Measurements from ENCODE around the gene HMX2. TPM values are rescaled to one million over a fixed set of nuclear protein-coding genes. Genes with fewer than 3 reads are reported as not detected.

The HMX2 gene
- total RNA-seq, 1 experiment from 2014 or later = not detected

- TF ChIP-seq YY1 (IDR thresholded peaks at IDR 0.05; ENCODE audit: extremely low read depth, insufficient replicate concordance, low read depth, low read length) (no peak), JUND (IDR thresholded peaks at IDR 0.05) (no peak), POLR2A (IDR thresholded peaks at IDR 0.05; ENCODE audit: borderline replicate concordance, extremely low read depth, insufficient read depth, insufficient read length) (no peak), EZH2 (IDR thresholded peaks at IDR 0.05) (no peak)
Measured at GRCh38 chr10:123183724-123184123, 35.8 kb downstream of the HMX2 start (continued).

DNA sequence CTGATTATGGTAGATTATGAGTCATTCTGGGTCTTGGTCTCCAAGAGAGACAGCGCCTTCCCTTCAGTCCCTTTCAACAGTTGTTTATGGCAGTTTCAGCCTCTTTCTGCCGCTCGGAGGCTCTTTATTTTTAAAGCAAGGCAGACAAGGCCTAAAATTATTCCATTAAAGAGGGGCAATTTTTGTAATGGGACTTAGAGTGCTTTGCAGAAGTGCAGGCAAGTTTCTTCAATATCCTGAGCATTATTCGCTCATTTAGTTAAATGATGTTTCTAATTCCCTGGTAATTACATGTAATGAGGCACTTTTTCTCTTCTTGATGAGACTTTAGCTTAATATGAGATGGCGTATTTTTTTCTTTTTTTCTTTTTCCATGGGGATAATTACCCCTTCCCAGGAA, 39.8 kb downstream of the HMX2 start:
- H3K27me3 ChIP-seq (ENCODE audit: insufficient read depth, low read length) = no peaks in the 10 kb centered on the region
- no peak overlapping the region for H3K4me2 ChIP-seq (ENCODE audit: low read length)
- H3K9ac ChIP-seq (ENCODE audit: low read length) = no peak overlapping the region
- ChIA-PET CTCF (no interaction called here), POLR2A (no interaction called here), RAD21 (ENCODE audit: low non-redundant PET in 1 of 2, low total read pairs in 2 of 2, uncharacterized antibody in 2 of 2, unreplicated experiment in 2 of 2) (no interaction called here)
- H3K4me1 ChIP-seq (ENCODE audit: control insufficient read depth in 1 of 2, insufficient read depth in 2 of 2, low read length in 2 of 2) = no peaks in the 10 kb centered on the region
- H3K9me3 ChIP-seq (ENCODE audit: control insufficient read depth in 1 of 2, insufficient read depth in 1 of 2, low read depth in 1 of 2, low read length in 2 of 2) = peaks cover 18 to 34% of the 10 kb centered on the region in 2 experiments
- BruUV-seq (replicated peaks) = no TSS peak
- no peaks in the 10 kb centered on the region for H4K20me1 ChIP-seq (ENCODE audit: insufficient read depth)
- H2AFZ ChIP-seq (ENCODE audit: low read depth, low read length, poor library complexity, severe bottlenecking) = no peak overlapping the region
- H3K9me2 ChIP-seq (ENCODE audit: insufficient read depth) = no peaks in the 10 kb centered on the region
- no peak overlapping the region for H3K4me3 ChIP-seq (replicated peaks in 1 of 2; ENCODE audit: low read depth in 1 of 2, low read length in 2 of 2)
- H3K36me3 ChIP-seq (ENCODE audit: control insufficient read depth in 1 of 2, insufficient read depth in 2 of 2, low read length in 2 of 2) = peaks cover 0 to 12% of the 10 kb centered on the region in 2 experiments; a peak in 2 of 4 replicates
- no peak for TF ChIP-seq FOSL1 (IDR thresholded peaks at IDR 0.05; ENCODE audit: low read depth)
- TF ChIP-seq SRF (IDR thresholded peaks at IDR 0.05; ENCODE audit: low read depth) = no peak
- TF ChIP-seq, protein P1, sequence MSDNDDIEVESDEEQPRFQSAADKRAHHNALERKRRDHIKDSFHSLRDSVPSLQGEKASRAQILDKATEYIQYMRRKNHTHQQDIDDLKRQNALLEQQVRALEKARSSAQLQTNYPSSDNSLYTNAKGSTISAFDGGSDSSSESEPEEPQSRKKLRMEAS (IDR thresholded peaks at IDR 0.05) = no peak
- TF ChIP-seq CBX3 (IDR thresholded peaks at IDR 0.05; ENCODE audit: low read depth) = no peak
- TF ChIP-seq, protein P2, sequence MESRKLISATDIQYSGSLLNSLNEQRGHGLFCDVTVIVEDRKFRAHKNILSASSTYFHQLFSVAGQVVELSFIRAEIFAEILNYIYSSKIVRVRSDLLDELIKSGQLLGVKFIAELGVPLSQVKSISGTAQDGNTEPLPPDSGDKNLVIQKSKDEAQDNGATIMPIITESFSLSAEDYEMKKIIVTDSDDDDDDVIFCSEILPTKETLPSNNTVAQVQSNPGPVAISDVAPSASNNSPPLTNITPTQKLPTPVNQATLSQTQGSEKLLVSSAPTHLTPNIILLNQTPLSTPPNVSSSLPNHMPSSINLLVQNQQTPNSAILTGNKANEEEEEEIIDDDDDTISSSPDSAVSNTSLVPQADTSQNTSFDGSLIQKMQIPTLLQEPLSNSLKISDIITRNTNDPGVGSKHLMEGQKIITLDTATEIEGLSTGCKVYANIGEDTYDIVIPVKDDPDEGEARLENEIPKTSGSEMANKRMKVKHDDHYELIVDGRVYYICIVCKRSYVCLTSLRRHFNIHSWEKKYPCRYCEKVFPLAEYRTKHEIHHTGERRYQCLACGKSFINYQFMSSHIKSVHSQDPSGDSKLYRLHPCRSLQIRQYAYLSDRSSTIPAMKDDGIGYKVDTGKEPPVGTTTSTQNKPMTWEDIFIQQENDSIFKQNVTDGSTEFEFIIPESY (IDR thresholded peaks at IDR 0.05; ENCODE audit: extremely low read depth, insufficient replicate concordance, low read length) = no peak
- no peak for TF ChIP-seq REST (IDR thresholded peaks at IDR 0.05; ENCODE audit: low read depth)
- TF ChIP-seq YY1 (IDR thresholded peaks at IDR 0.05; ENCODE audit: extremely low read depth, insufficient replicate concordance, low read depth, low read length) = no peak
- TF ChIP-seq EZH2 (IDR thresholded peaks at IDR 0.05) = no peak
- no peak for TF ChIP-seq EZH2phosphoT487 (IDR thresholded peaks at IDR 0.05; ENCODE audit: borderline replicate concordance)
- TF ChIP-seq ELF1 (IDR thresholded peaks at IDR 0.05; ENCODE audit: borderline replicate concordance, low read depth) = no peak
- no peak for TF ChIP-seq EGR1 (IDR thresholded peaks at IDR 0.05; ENCODE audit: low read depth)
- no peak for TF ChIP-seq RAD21 (IDR thresholded peaks at IDR 0.05; ENCODE audit: low read depth)
- no peak for TF ChIP-seq TCF7L2 (IDR thresholded peaks at IDR 0.05; ENCODE audit: borderline replicate concordance, extremely low read depth, insufficient read depth, insufficient read length)
- TF ChIP-seq SP1 (IDR thresholded peaks at IDR 0.05; ENCODE audit: low read depth) = no peak
- TF ChIP-seq POLR2A (IDR thresholded peaks at IDR 0.05; ENCODE audit: borderline replicate concordance, extremely low read depth, insufficient read depth, insufficient read length) = no peak
- H3K79me2 ChIP-seq (ENCODE audit: insufficient read depth, low read length) = peaks cover 8% of the 10 kb centered on the region; the same call in 1 of the 2 replicates
- intact Hi-C loops (cut with micrococcal nuclease) = no loop called here
- no peak overlapping the region for H3K27ac ChIP-seq (ENCODE audit: low read depth, low read length)
- DNase-seq (ENCODE audit: low read depth, low spot score) (no peak), ATAC-seq (no peak)
